HCT116 (cell line): Measurements from ENCODE around the gene KRTAP10-11.

Experiments
- CTCF ChIP-seq, 3 experiments: fragments of 200-600 bp in 1 of 3; sonication (generic) in 1 of 3; IDR thresholded peaks in 2 of 3; conservative IDR thresholded peaks in 1 of 3; 2 replicates each; pipeline ENCODE4 v1.5.1; 2012 to 2017; ENCODE audit warnings: low read depth in 2 of 3, low read length in 2 of 3, antibody characterized with exemption in 1 of 3, borderline replicate concordance in 1 of 3, control low read depth in 1 of 3, mild to moderate bottlenecking in 1 of 3, mixed read lengths in 1 of 3, mixed run types in 1 of 3, moderate library complexity in 1 of 3; ENCODE audit not compliant: insufficient read depth in 1 of 3
- POLR2A ChIP-seq: IDR thresholded peaks from 2 replicates; pipeline ENCODE4 v1.7.0; 2011; ENCODE audit warnings: borderline replicate concordance; ENCODE audit not compliant: insufficient read depth, insufficient read length; ENCODE audit errors: extremely low read depth
- SIN3A ChIP-seq: IDR thresholded peaks from 2 replicates; pipeline ENCODE4 v1.6.1; 2012; ENCODE audit warnings: low read depth
- ZFX ChIP-seq: fragments of 450-650 bp; IDR thresholded peaks from 2 replicates; pipeline ENCODE4 v1.6.1; 2017

- TF ChIP-seq POLR2A: no peak
- no peak for TF ChIP-seq ZFX
- TF ChIP-seq CTCF (IDR thresholded peaks at IDR 0.05 in 2 of 3, conservative IDR thresholded peaks at IDR 0.05 in 1 of 3; ENCODE audit: borderline replicate concordance in 1 of 3, insufficient read depth in 1 of 3, low read depth in 2 of 3, low read length in 2 of 3): no peak
- no peak for TF ChIP-seq SIN3A
These were observed 12.3 kb downstream of the KRTAP10-11 start for GRCh38 chr21:44658541-44658910.
